Activated CD4-positive, alpha-beta T cell treated with anti-CD3 and anti-CD28 coated beads, Interleukin-10, Interleukin-2, amounts not matched to agents 100 ng/mL and 50 ng/mL, durations not matched to agents 16 hours and 8 hours (primary cell): ENCODE measurements around the gene TRABD2A.

Experiments
- DNase-seq: peaks from one replicate; pipeline ENCODE4 v3.0.0-alpha.2; 2020

Gene TRABD2A

DNA sequence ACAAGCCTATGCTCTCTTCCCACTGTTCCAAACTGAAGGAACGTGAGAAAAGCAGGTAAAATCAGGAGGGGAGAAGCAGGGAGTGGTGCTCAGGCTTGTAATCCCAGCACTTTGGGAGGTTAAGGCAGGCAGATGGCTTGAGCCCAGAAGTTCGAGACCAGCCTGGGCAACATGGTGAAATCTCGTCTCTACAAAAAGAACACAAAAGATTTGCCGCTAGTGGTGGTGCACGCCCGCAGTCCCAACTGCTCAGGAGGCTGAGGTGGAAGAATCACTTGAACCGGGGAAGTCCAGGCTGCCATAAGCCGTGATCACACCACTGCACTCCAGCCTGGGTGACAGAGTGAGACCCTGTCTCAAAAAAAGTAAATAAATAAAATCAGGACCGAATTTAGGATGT lies 23.3 kb upstream of the TRABD2A start:
- DNase-seq: no peak

DNA sequence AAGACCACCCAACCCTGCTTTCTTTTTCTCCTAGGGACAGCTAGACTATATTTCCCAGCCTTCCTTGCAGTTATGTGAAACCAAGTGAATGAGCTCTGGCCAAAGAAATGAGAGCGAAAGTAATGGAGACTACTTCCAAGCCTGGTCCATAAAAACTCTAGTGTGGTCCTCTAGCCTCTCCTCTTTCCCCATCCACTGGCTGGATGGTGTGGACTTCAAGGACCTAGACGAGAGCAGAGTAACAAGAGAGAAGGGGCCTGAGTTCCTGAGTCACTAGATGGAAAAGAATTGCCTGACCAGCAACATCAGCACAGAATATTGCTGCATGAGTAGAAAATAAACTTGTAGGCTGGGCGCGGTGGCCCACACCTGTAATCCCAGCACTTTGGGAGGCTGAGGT lies 21.6 kb upstream of the TRABD2A start:
- DNase-seq: no peak

DNA sequence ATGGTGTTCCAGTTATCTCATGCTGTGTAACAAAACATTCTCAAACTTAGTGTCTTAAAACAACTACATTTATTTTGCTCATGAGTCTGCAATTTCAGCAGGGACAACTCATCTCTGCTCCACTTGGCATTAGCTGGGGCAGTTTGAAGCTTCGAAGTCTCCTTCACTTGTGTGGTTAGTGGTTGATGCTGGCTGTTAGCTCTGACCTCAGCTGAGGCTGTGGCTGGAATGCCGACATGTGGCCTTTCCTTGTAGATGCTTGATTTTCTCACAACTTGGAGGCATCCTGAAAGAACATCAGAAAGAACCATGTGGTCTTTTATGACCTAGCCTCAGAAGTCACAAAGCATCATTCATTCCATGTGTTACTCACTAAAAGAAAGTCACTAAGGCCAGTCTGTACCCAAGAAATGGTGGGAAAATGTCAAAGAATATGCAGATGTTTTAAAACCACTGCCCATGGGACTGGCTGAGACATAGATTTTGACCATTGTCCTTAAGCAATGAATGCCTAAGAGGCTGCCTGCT lies 20.8 kb upstream of the TRABD2A start:
- DNase-seq: peak; percentile 29

DNA sequence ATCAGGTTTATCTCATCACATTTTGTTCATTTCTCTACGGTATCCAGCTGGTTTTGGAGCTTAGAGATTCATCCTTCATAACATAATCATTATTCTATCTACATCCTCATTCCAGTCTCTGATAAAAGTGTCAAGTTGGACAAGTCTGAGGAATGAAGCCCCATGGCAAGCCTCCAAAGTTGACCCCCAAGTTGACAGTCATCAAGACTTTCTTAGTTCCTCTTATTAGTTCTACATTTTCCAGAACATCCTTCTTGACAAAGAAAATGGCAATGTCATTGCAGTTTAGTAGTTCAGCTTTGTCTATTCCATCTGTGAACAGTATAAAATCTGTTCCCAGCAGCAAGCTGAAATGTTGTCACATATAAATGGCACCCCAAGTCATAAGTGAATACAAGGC lies 20.1 kb upstream of the TRABD2A start:
- DNase-seq: no peak

DNA sequence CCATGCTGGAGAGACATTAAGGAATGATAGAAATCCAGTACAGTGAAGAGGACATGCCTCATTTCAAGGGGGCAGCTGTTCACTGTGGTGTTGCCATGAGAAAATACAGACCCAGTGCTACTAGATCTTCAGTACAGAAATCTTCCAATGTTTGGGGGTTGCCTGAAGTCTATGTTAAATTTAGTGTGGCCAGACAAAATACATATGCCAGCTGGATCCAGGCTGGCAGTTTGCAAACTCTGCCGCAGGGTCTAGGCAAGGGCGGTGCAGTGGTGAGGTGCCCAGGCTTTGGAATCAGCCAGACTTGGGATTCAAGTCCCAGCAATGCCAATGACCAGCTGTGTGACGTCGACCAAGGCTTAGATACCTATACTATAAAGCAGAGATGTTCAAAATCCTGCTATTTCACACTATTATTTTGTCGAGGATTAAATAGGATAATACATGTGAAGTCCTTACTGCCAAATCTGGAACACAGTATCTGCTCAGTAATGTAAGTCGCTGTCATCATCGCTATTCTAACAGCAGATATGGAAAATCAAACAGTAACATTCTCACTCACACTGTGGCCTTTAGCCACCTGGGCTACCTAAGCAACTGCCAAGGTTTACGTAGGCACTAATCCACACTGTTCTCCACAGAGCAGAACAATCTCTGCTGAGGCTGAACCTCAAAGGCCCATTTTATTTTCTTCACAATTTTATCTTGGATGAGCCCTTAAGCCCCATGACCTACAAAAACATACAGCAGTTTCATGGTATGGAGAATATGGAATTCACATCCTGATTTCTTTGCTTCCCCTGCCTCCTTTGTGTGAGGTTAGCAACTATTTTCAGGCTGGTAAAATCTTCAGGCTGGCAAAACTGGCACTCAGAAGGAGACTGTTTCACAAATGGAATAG lies 18.7 kb upstream of the TRABD2A start:
- DNase-seq: no peak

DNA sequence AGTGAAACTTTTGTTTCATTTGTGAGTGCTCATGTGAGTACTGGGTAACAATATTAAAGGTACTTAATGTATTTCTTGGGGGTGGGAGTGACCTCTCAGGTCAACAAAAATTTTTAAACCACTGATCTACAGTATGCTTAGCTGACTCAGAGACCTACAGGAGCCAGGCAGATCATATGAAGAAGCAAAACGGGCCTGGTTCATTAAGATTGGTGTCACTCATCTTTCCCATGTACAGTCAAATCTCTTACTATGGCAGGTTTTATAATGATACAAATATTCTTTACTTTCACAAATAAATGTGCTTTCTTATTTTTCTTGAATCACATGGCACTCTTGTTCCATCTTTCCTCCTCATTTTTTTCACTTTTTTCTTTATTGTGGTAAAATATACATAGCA lies 16.9 kb upstream of the TRABD2A start:
- peak; percentile 69 for DNase-seq

DNA sequence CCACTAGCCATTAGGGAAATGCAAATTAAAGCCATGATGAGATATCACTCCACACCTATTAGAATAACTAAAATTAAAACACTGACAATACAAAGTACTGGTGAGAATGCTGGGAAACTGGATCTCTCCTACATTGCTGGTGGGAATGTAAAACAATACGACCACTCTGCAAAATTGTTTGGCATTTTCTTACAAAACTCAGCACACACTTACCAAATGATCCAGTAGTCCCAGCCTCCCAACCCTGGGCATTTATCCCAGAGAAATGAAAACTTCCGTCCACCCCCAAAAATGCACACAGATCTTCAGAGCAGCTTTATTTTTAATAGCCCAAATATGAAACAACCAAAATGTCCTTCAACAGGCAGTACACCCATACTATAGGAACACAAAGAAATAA lies 15.7 kb upstream of the TRABD2A start:
- DNase-seq: no peak

DNA sequence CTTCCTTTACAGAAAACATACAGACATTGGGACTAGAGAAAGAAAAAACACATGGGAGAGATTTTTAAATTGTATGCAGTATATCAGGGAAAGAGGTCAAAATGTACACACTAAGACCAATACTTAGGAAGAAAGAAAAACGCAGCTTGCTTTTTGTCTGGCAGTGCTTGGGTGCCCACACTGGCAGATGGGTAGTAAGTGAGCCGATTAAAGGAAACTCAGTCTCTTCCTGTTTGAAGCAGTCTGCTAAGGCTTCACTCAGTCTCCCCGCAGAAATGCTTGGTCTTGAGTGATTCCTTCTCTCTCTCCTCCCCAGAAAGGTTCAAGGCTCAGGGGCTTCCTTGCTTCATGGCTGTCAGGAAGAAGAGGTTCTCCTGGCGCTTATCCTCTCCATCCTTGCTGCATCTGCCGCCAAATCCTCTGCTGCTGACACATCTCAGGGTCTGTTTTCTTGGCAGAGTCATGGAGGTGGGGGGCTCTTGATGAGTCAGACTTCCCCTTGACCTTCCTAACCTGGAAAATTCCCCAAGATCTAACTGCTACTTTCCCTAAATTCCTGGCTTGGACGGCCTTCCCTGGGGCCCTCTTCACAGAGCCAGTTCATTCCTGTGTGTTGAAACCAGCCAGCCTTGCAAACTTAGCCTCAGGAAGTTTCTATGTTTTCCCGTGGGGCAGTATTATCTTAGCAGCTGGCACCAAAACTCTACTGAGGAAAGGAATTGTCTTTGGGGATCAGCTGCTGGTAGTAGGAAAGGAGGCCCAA lies 14.1 kb upstream of the TRABD2A start:
- peak; percentile 32 for DNase-seq

DNA sequence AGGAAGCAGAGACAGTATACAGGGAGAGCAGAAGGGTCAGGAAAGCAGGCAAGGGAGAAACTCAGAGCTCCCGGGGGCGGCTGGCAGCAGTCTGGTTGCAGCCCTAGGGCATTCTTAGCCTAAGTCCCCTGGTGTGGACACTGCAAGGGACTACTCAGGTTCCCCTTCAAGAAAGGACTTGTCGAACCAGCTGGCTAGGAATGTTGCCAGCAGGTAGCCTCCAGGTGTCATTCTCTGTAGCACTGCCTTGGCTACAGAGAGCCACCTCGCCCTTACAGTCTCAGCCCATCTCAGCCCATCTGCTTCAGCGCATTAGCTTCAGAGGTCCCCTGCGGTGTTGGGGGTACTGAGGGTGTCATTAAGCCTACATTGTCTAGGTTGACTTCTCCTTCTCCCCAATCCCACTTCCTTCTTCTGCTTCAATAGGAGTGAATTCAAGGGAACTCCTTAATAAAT lies 13.3 kb upstream of the TRABD2A start:
- no peak for DNase-seq

DNA sequence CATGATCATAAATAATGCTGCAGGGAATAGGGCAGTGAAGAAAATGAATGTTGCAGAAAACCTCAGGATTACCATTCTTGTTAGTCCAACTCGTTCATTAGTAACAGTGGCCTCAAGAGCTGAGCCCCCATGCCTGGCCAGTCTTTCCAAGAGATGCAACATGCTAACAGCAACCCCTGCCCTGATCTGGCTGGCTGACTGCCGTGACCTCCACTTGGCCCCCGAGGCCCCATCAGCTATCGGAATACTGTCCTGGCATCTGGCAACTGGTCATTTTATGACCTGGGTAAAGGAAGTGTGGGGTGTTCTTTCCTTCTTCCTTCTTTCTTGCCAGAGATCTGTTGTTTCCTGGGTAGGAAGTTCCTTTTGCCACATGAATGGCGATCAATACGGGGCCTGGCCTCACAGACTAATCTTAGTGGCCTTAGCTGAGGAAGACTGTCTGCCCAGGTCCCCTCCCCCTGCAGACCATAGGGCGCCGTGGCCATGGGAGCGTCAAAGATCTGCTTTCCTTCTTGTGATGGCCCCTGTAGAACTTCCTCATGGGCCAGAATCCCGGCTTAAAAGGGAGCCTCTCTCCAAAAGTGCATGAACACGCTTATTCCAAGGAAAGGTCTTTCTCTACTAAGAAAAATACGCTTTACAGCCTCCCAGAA lies 10.6 kb upstream of the TRABD2A start:
- DNase-seq: no peak

DNA sequence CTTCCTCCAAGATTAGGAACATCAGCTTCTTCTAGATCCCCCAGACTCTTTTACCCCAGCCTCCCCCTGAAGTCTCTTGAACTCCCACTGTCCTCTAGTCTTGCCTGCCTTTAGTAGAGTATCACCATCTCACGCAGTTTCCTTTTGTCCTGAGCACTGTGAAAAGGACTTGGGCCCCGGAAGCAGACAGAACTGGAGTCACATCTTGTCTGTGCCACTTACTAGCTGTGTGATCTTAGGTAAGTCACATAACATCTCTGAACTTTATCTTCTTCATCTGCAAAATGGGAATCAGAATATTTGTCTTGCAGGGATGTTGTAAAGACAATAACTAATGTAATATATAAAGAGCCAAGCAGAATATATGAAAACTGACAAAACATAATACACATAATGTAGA lies 8.4 kb upstream of the TRABD2A start:
- peak; percentile 43 for DNase-seq

DNA sequence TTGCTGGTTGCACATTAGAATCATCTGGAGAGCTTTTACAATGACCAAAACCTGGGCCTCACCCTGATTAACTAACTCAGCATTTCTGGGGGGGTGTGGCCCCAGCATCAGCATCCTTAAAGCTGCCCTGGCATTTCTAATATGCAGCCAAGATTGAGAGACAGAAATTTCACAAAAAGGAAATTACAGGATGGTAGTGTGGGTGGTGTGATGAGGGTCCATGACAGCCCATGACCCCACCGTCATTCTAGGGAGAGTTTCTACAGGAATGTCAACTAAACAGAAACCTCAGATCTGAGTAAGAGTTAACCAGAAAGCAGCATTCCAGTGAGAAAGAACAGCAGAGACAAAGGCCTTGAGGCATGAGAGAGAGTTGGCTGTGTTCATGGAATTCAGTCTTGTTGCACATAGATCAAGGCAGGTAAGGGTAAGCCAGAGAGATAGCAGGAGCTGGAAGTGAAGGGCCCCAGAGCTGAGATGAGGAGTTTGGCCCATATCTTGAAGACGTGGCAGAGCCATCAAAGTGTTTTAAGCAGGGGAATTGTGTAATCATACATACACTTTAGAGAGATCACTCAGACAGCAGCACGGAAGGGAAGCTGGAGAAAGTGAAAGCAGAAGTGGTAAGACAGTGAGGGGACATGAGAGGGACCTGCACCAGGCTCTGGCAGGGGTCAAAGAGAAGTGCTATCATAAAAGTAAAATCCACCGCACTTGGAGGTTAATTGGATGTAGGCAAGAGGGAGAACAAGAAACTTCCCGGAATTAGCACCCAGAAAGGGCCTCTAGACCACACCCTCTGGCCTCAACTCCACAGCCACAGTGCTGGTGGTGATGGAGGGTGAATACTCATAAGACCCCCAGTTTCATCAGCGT lies 7.8 kb upstream of the TRABD2A start:
- peak; percentile 81 for DNase-seq

DNA sequence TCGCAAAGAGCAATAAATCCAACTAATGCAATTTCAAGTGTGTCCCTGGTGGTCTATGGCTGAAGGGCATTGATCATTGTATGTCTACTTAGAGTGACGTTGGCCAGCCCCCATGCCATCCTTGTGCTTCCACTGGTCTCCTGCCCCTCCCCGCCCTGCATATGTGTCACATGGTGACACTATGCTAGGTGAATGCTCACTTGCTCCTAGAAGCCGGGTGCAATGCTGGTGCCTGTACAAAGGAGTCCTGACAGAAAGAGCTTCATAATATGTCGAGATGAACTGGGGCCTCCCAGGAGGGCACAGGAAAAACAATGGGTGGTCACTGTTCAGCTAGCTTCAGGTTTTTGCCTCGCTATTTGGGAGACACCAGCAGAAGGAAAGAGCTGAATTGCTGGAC lies 5.9 kb upstream of the TRABD2A start:
- DNase-seq: no peak

DNA sequence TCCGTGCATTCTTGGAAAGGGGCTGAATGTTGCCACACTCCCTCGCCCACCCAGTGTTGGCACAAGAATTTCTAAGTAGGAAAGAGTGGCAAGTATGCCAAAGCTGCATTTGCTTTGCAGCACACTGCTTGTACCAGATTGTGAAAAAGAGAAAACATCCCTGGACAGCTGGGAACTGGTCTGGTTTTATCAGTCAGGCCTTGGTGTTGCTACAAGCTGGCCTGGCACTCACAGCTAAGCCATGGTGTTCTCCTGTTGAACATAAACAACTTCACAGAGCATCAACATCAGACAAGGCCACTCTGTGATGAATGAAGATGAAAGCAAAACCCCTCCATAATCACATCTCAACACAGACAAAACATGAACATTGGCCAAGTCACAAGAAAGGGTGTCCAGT lies 4.2 kb upstream of the TRABD2A start:
- no peak for DNase-seq

DNA sequence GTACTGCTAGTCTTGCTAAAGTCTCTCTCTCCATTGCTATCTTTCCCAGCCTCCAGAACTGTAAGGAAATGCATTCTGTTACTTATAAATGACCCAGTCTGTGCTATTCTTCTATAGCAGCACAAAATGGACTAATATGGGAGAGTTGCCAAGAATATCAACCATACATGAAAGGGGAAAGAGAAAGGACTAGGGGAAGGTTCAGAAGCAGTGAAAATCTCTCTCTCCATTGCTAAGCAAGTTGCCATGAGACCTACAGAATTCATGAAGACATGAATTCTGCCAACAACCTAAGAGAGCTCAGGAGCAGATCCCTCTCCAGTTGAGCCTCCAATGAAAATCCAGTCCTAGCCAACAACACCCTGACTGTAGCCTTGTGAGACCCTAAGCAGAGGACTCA lies 3.6 kb upstream of the TRABD2A start:
- DNase-seq: no peak

DNA sequence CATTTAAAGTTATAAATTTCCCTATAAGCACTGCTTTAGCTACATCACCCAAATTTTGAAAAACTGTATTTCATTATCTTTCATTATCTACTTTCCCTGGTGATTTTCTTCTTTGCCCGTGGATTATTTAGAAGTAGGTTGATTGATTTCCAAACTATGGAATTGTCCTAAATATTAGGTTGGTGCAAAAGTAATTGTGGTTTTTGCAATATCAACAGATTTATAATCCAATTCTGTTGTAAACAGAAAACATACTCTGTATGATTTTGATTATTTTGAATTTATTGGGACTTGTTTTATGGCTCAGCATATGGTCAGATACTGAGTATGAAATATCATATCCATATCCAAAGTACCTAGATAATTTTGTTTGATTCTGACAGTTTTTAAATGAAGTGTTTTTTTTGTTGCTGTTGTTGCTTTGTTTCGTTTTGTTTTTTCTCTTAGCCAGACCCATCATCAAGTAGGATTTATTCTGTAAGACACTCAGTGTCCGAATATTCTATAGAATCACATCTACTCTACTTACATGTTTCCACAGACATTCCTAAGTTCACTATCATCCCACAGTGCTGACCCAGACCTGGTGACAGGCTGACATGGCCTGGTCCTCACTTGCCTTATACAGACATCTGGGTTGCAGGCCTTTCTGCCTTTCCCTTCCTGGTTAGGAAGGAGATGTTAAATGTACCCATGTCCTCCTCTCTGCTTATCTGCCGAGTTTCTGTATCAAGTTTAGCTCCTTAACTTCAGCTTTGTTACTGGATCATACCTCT lies 2.1 kb upstream of the TRABD2A start:
- DNase-seq: no peak

DNA sequence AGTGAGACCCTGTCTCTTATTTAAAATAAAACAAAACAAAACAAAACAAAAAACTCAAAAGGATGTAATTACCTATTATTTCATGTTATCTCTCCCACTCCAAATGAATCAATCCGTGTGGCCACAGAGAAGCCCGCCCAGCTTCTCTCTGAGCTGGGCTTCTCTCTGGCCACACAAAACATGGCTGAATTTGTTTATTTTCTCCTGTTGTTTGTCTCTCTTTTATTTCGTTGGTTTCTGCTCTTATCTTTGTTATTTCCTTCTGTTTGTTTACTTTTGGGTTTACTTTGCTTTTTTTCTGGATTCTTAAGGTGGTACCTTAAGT lies 1.5 kb upstream of the TRABD2A start:
- no peak for DNase-seq

DNA sequence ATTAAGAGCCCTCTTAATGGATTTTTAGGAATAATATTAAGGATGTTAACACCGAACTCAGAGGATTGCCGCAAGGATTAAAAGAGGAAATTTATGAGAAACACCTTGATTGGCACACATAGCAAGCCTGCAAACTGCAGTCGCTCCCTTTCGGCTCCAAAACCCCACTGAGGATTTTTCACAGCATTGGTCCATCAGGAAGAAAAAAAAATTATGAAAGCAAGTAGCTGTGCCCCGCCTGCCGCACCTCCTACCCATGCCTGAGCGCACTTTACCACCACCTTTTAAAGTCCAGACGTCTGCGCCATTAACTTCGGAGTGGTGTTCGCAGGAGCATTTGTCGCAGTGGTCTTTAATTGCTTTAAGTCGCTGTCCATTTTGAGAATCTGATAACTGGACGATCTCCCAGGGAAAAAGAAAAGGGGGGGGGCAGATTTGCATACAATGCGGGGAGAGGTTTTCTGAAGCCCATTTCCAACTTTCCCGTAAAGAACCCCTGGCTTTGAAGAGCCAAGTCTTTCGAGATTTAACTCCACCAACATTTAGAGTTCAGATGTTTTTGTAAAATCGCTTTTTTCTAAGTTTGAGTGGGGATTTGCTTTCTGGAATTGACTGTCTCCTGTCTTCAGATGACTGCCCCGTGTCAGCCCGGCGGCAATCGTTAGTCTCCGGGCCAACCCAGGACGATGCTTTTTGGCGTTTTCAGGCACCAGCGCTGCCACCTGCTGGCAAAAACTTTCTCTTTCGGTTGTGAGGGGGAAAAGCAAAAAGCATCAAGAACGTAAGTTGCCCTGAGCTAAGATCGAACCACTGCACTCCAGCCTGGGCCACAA lies 913 bp upstream of the TRABD2A start:
- DNase-seq: peak; percentile 94

DNA sequence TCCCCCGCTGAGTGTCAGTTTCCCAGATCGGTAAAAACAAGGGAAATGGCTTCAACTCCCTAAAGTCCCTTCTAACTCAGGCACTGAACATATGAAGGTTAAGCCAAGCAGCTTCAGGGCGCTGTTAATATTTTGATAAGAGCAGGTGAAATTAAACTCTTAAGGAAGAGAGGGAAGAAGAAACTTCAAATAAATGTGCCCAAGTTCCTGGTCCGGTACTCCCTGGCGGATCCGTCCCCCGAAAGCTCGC lies 564 bp downstream of the TRABD2A start:
- no peak for DNase-seq

DNA sequence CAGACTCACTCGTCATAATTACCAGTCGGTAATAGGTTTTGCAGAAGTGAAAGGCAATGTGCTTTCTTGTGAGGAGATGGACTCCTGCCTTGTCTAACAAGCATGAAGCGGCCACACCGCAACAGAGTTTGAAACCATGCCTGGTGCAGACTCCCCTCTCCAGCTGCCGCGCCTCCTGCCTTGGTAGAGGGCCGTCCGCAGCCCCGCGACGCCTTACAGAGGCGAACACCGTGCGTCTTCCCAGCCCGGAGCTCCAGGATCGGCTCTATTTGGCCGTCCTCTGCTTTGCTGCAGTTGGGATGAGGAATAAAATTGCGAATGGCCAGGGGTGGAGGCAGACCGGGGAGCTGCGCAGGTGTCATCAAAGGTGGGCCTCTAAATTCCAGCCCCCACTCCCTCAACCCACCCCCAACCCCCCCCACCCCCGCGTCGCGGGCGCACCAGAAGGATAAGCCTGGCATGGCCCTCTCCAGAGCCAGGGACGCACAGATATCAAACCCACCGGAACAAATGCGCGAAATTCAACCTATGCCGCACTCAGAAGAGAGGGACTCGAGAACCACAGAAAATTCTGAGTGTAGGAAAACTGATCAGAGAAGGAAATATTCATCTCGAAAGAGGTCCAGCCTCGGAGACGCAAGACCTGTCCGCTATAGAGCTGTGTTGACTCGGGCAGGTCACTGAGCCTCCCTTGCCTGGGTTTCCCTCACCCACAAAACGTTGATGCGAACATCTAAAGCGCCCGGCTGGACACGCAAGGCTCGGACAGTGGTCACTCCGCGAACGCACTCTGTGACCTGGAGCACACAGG lies 1.1 kb downstream of the TRABD2A start:
- DNase-seq: peak; percentile 38
